ENCODE data around the gene SLC39A3.

Gene SLC39A3

DNA sequence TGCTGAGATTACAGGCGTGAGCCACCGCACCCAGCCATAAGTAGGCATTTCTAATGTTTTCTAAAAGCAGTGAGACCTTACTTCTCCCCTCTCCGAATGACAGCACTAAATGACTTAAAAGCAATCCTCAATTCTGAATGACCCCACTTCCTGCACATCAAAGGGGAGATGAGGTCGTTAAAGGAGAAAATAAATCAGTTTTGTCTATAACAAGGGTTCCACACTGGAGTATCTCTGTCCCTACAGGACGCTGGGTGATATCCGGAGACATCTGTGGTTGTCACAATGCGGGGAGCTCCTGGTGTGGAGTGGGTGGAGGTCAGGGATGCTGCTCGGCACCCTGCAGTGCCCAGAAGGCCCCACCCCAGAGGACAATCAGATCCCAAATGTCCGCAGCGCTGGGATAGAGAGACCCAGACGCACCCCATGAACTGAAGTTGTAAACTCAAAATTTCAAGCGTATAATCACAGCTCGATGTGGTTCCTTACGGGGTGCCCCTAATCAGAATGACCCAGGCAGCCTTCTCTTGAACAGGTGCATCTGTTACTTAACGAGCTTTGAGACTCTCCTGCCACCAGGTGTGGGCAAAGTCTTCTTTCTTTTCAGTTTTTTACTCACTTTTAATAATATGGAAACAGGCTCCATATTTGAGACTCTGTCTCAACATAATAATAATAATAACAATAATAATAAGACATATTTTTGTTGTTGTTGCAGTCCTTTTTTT, 40.2 kb downstream of the SLC39A3 start:
- in situ Hi-C loops (cut with MboI; ENCODE audit: low sequenced_read_pairs, unreplicated experiment), result no loop called here
- no peak for DNase-seq (ENCODE audit: low spot score)
- TF ChIP-seq, protein P1, sequence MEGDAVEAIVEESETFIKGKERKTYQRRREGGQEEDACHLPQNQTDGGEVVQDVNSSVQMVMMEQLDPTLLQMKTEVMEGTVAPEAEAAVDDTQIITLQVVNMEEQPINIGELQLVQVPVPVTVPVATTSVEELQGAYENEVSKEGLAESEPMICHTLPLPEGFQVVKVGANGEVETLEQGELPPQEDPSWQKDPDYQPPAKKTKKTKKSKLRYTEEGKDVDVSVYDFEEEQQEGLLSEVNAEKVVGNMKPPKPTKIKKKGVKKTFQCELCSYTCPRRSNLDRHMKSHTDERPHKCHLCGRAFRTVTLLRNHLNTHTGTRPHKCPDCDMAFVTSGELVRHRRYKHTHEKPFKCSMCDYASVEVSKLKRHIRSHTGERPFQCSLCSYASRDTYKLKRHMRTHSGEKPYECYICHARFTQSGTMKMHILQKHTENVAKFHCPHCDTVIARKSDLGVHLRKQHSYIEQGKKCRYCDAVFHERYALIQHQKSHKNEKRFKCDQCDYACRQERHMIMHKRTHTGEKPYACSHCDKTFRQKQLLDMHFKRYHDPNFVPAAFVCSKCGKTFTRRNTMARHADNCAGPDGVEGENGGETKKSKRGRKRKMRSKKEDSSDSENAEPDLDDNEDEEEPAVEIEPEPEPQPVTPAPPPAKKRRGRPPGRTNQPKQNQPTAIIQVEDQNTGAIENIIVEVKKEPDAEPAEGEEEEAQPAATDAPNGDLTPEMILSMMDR (IDR thresholded peaks at IDR 0.05; ENCODE audit: borderline replicate concordance, control extremely low read depth, extremely low read depth, insufficient read depth, missing control alignments), result no peak

DNA sequence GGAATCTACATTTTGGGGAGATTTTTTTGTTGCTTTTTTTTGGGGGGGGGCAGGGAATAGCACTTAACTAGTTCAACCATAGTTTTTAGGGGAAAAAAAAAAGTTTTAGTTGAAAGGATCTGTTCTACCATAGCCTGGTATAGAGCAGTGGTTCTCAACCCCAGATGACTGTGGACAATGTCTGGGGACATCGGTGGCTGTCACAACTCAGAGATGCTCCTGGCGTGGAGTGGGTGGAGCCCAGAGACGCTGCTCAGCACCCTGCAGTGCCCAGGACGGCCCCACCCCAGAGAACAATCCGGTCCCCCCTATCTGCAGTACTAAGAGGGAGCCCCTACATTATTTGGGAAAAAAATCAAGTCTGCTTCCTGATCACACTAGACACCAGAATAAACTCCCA, 45.6 kb downstream of the SLC39A3 start:
- in situ Hi-C loops (cut with MboI; ENCODE audit: low sequenced_read_pairs, unreplicated experiment), result no loop called here
- DNase-seq (ENCODE audit: low spot score), result no peak
- TF ChIP-seq, protein P1 (IDR thresholded peaks at IDR 0.05; ENCODE audit: borderline replicate concordance, control extremely low read depth, extremely low read depth, insufficient read depth, missing control alignments), result no peak

DNA sequence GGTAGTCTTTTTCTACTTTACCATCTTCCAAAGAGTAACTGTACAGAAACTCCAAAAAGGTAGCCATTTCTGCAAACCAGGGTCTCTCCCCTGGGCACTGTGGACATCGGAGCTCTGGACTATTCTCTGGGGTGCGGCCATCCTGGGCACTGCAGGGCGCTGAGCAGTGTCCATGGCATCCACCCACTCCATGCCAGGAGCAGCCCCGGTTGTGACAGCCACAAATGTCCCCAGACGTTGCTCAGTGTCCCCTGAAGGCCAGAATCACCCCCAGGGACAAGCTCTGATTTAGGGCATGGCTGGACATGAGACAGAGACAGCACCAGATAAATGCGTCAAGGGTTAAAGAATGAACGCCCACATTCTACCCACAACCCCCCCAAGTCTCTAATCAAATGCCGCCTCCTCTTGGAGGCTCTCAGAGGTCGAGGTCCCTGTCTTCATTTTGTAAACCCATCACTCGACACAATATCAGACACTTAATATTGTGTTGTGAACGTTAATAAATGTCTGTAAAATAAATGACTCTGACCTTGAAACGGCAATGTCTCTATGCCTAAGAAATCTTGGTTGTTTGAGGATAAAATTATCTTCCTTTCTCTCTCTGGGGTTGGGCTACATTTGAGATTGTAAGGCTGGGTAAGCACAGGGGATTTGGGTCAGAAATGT, 46.2 kb downstream of the SLC39A3 start:
- TF ChIP-seq, protein P1 (IDR thresholded peaks at IDR 0.05; ENCODE audit: borderline replicate concordance, control extremely low read depth, extremely low read depth, insufficient read depth, missing control alignments), result no peak
- DNase-seq (ENCODE audit: low spot score), result no peak
- in situ Hi-C loops (cut with MboI; ENCODE audit: low sequenced_read_pairs, unreplicated experiment), result no loop called here

DNA sequence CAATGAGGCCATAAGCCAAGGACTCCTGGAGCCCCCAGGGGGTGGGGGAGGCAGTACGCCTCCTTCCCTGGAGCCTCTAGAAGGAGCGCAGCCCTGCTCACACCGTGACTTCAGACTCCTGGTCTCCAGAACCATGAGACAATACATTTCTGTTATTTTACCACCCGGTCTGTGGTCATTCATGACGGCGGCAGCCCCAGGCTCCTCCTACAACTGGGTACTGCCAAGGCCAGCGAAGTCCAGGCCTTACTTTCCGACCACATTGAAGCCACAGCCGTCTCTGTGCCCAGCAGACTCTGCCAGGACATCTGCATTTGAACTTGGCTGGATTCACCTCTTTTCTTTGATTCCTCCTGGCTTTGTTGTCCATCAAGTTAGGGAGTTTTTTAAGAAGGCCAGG, 47.9 kb downstream of the SLC39A3 start:
- in situ Hi-C loops (cut with MboI; ENCODE audit: low sequenced_read_pairs, unreplicated experiment), result no loop called here
- DNase-seq (ENCODE audit: low spot score), result no peak

DNA sequence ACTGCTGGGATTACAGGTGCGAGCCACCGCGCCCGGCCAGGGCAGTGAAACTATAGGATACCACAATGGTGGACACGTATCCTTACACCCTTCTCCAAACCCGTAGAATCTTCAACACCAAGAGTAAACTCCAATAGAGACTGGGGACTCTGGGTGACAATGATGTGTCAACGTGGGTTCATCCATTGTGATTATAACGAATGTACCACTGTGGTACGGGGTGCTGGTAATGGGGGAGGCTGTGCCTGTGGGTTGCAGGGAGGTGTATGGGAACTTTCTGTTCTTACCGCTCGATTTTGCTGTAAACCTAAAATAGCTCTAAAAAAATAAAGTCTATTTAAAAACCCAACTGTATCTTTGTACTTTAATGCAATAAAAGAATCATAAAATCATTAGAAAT, 49.0 kb downstream of the SLC39A3 start:
- no peak for DNase-seq (ENCODE audit: low spot score)
- TF ChIP-seq, protein P1 (IDR thresholded peaks at IDR 0.05; ENCODE audit: borderline replicate concordance, control extremely low read depth, extremely low read depth, insufficient read depth, missing control alignments), result no peak
- in situ Hi-C loops (cut with MboI; ENCODE audit: low sequenced_read_pairs, unreplicated experiment), result no loop called here

More for the DNA sequence above, 47.9 kb downstream of the SLC39A3 start:
- TF ChIP-seq, protein P1 (IDR thresholded peaks at IDR 0.05; ENCODE audit: borderline replicate concordance, control extremely low read depth, extremely low read depth, insufficient read depth, missing control alignments), result no peak

DNA sequence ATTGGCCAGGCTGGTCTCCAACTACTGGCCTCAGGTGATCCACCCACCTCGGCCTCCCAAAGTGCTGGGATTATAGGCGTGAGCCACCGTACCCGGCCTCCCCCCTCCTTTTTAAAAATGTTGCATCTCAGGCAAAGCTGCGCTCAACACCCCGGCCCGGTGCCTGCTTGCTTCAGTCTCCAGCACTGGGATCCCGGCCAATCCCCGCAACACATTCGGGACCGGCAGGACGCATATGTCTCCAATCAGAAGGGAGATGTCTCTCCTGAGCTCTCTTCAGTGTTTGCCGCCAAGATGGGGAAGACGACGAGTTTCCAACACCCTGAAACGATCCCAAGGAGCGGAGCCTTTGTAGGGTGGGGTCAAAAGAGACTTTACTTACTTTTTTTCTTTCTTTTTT, 53.5 kb downstream of the SLC39A3 start:
- in situ Hi-C loops (cut with MboI; ENCODE audit: low sequenced_read_pairs, unreplicated experiment), result no loop called here
- TF ChIP-seq, protein P1 (IDR thresholded peaks at IDR 0.05; ENCODE audit: borderline replicate concordance, control extremely low read depth, extremely low read depth, insufficient read depth, missing control alignments), result no peak
- no peak for DNase-seq (ENCODE audit: low spot score)
